A549 treated with AZD2906 at 1 μM for 4 hours (cell line): Measurements from ENCODE around the gene TPRG1L. TPM values are rescaled to one million over a fixed set of nuclear protein-coding genes. Genes with fewer than 3 reads are reported as not detected.

Source experiments
- total RNA-seq: library from RNA; stranded (reverse); fragments of 200-300 nt; extraction: Qiagen RNA extraction; gene quantifications from 5 replicates; pipeline ENCODE4 v1.2.3, GENCODE V29; 2022

The TPRG1L gene
- 27.2 to 31.5 TPM (median 29.8 TPM) in 5 replicates for total RNA-seq

DNA sequence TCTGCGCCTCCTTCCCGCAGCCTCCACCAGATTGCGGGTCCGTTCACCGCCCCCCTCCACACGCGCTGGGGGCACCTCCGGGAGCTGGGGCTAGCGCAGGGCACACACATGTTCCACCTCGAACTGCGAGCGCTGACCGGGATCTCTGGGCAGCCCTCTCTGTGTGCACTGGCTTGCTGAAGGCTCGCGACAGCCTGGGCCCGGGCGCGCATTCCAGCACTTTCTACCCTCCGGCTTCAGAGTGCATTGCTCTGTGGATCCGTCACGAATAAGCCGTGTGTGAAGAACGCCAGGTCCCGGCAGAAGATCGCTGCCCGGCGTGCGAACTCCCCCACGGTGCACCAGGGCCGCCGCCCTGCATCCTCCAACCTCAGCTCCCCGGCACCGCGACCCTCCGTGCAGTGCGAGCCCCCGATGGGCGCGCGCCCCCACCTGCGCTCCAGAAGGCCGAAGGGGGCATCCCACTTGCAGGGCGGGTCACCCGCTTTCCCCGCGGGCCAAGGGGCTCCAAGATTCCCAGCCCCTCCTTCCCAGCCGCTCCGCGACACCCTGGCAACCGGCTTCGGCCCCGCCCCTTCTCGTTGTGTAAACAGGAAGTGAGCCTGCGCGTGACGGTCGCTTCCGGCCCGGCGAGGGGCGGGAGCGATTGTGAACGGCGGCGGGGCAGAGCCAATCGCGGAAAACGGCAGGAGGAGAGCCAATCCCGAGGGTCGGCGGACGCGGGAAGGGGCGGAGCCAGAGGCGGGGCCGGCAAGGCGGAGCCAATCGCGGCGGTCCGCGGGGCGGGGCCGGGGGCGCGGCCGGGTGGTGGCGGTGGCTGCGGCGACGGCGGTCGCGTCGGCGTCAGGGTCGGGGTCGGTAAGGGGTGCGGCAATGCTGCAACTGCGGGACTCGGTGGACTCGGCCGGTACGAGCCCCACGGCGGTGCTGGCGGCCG, at the start of gene TPRG1L:
TPRG1L (plus strand) TSS at position 816 of the 937 bp plus-strand sequence; CDS start at position 874, 58 bp downstream.

DNA sequence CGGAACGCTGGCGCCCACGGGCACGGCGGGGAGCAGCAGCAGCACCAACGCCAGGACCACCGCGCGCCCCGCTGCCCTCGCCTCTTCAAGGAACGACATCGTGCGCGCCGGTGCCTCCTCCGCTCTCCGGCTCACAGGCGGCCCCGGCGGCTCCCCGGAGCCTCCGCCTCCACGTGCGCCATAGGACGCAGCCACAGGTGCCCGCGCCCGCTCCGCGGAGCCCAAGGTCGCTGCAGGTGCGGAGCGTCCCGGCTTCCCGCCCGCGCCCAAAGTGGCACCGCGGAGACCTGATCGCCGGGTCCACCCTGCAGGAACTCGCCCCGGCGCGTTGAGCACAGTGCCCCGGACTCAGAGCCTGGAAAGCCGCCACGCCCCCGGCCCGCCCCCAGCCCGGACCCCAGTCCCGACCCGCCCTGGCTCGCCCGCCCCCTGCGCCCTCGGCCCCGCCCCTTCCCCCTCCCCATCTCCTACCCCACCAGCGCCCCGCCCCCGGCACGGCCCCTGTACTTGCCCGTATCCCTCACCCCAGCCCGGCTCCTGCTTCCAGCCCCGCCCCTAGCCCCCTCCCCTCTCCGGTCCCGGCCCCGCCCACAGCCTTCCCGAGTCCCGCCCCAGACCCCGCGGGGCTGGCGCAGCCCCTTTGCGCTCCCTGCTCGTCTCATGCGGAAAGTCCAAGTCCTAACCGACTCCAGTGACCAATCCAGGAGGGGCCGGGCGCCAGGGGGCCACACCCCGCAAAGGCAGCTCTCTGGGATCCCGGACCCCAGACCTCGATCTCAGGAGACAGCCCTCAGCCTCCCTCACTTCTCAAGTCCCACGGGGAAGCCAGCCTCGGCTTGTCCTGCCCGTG, 13.4 kb upstream of the TPRG1L start, which contains the start of gene MEGF6:
MEGF6 (minus strand) TSS at position 339 of the 850 bp plus-strand sequence; CDS start at position 99, 240 bp downstream.

DNA sequence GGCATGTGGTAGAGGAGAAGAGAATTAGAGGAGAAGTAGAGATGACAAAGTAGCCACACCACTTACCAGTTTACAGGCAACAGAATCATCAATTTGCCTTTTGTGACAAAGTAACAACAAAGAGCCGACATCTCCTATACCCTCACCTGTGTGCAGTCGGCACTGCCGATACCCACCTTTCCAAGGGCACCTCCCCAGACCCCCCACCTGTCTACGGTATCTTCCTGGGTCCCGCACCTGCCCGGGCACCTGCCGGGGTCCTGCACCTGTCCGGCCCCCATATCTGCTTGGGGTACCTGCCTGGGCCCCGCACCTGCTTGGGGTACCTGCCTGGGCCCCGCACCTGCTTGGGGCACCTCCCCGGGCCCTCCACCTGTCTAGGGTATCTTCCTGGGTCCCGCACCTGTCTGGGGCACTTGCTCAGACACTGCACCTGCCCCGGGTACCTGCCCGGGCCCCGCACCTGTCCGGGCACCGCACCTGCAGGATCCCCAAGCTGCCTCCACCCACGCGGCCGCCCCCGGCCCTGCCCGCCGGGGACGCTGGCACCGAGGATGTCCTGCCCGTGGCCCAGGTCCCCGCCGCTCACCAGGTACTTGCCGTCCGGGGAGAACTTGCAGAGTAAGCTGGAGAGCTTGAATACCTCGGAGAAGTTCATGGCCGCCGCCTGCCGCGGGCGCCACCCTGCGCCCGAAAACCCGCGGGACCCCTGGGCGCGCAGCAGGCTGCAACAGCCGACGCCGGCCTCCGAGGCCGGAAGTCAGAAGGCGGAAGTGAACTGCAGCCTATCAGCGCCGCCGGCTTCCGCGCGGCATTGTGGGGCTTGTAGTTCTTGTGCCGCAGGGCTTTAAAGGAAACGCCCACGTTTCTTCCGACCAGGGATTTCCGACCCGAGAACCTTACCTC, 24.8 kb downstream of the TPRG1L start, which contains the start of gene WRAP73:
WRAP73 (minus strand) TSS at position 762 of the 906 bp plus-strand sequence; CDS start at position 658, 104 bp downstream.

DNA sequence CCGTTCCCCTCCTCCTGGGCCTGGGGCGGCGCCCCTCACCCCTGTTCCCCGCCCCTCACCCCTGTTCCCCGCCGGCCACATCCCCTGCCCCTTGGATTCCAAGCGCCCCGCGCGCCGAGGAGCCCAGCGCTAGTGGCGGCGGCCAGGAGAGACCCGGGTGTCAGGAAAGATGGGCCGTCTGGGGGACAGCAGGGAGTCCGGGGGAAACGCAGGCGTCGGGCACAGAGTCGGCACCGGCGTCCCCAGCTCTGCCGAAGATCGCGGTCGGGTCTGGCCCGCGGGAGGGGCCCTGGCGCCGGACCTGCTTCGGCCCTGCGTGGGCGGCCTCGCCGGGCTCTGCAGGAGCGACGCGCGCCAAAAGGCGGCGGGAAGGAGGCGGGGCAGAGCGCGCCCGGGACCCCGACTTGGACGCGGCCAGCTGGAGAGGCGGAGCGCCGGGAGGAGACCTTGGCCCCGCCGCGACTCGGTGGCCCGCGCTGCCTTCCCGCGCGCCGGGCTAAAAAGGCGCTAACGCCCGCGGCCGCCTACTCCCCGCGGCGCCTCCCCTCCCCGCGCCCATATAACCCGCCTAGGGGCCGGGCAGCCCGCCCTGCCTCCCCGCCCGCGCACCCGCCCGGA, 27.2 kb downstream of the TPRG1L start, which contains the start of gene TP73:
TP73 (plus strand) TSS at position 587 of the 618 bp plus-strand sequence. CDS start 29,850 bp downstream, outside the sequence.

Other genes with a start within 250 kb of the TPRG1L start
- 3.9 to 5.2 TPM (median 5.0 TPM) in 5 replicates for gene ARHGEF16, start 170.3 kb upstream of the TPRG1L start, total RNA-seq
- 6.3 to 10.6 TPM (median 8.0 TPM) in 5 replicates for gene MEGF6, start 13.5 kb upstream of the TPRG1L start, total RNA-seq
- 14.2 to 19.8 TPM (median 18.8 TPM) in 5 replicates for gene WRAP73, start 25.1 kb downstream of the TPRG1L start, total RNA-seq
- gene TP73, start 27.5 kb downstream of the TPRG1L start, total RNA-seq, result 0.72 to 0.90 TPM (median 0.78 TPM) in 5 replicates
- gene CCDC27, start 127.4 kb downstream of the TPRG1L start, total RNA-seq, result not detected in 5 replicates
- 0.89 to 2.2 TPM (median 1.5 TPM) in 5 replicates for gene SMIM1, start 147.7 kb downstream of the TPRG1L start, total RNA-seq
- gene LRRC47, start 171.5 kb downstream of the TPRG1L start, total RNA-seq, result 28.3 to 34.2 TPM (median 31.2 TPM) in 5 replicates
- gene CEP104, start 232.2 kb downstream of the TPRG1L start, total RNA-seq, result 14.1 to 17.4 TPM (median 16.7 TPM) in 5 replicates
- 2.9 to 4.3 TPM (median 3.4 TPM) in 5 replicates for gene DFFB, start 232.5 kb downstream of the TPRG1L start, total RNA-seq